NCI-H2196 (cell line): ENCODE data around the gene HMOX1.
A peak's percentile ranks its signal among the peaks of the same experiment; 100 is the strongest.
"Not testable (repeated sequence)": the region's sequence is repeated elsewhere in the genome, so short reads cannot be mapped to it uniquely, and the experiment has no call there.

ENCODE experiments used
- DNase-seq: peaks from one replicate; lab custom pipeline; 2025; ENCODE audit not compliant: unreplicated experiment; lab: John Stamatoyannopoulos, UW

The HMOX1 gene

GRCh38 chr22:35378621-35379020 lies 2.3 kb upstream of the HMOX1 start:
- no peak for DNase-seq

- DNase-seq = no peak
Measured at GRCh38 chr22:35379146-35379993, 1.5 kb upstream of the HMOX1 start.

GRCh38 chr22:35380013-35380412 lies 883 bp upstream of the HMOX1 start:
- DNase-seq = no peak

GRCh38 chr22:35381424-35382009 lies 621 bp downstream of the HMOX1 start:
- DNase-seq = no peak

- DNase-seq = no peak
Measured at GRCh38 chr22:35383679-35384071, 2.8 kb downstream of the HMOX1 start.

- DNase-seq = no peak
Measured at GRCh38 chr22:35384527-35384926, 3.6 kb downstream of the HMOX1 start.

GRCh38 chr22:35384975-35385588 lies 4.2 kb downstream of the HMOX1 start:
- DNase-seq = no peak

- no peak for DNase-seq
Measured at GRCh38 chr22:35386670-35387288, 5.9 kb downstream of the HMOX1 start.

GRCh38 chr22:35390933-35391332 lies 10.0 kb downstream of the HMOX1 start:
- DNase-seq = no peak

GRCh38 chr22:35392357-35392756 lies 11.5 kb downstream of the HMOX1 start:
- DNase-seq = no peak

- DNase-seq = no peak
Measured at GRCh38 chr22:35393116-35394010, 12.5 kb downstream of the HMOX1 start.

GRCh38 chr22:35394011-35394312 lies 13.1 kb downstream of the HMOX1 start:
- no peak for DNase-seq

GRCh38 chr22:35394810-35395563 lies 14.1 kb downstream of the HMOX1 start:
- DNase-seq = no peak

GRCh38 chr22:35396622-35397021 lies 15.7 kb downstream of the HMOX1 start:
- not testable (repeated sequence) for DNase-seq

- DNase-seq = peak; percentile 11
Measured at GRCh38 chr22:35397095-35397904, 16.4 kb downstream of the HMOX1 start.

- no peak for DNase-seq
Measured at GRCh38 chr22:35398591-35398973, 17.7 kb downstream of the HMOX1 start.

- DNase-seq = no peak
Measured at GRCh38 chr22:35399114-35399677, 18.3 kb downstream of the HMOX1 start.

- DNase-seq = peak; percentile 89
Measured at GRCh38 chr22:35399678-35400500, 19.0 kb downstream of the HMOX1 start, which contains the start of gene MCM5. Gene MCM5, plus strand, starts transcription at chr22:35400140. Its CDS starts 299 bp downstream, at chr22:35400439.
